RWPE2 (cell line): Measurements from ENCODE around the gene SRC.

Source experiments
- ATAC-seq: fragments of 200-7000 bp; cut with Tn5 transposase; 3 replicates; pipeline ENCODE4 v1.9.1; 2021; ENCODE audit warnings: low read depth
- DNase-seq: peaks from one replicate; pipeline ENCODE4 v3.0.0-alpha.2; 2020; ENCODE audit warnings: low spot score
- H3K27ac ChIP-seq: fragments of 450-650 bp; 2 replicates; pipeline ENCODE4 v1.5.1; 2017; ENCODE audit warnings: mild to moderate bottlenecking; ENCODE audit not compliant: poor library complexity, severe bottlenecking
- H3K27me3 ChIP-seq: fragments of 250-450 bp; sonication (Bioruptor Pico); 2 replicates; pipeline ENCODE4 v1.5.1; 2021; ENCODE audit warnings: mild to moderate bottlenecking, moderate library complexity; ENCODE audit not compliant: insufficient read depth, poor library complexity, severe bottlenecking
- H3K36me3 ChIP-seq: fragments of 250-450 bp; sonication (Bioruptor Pico); 2 replicates; pipeline ENCODE4 v1.5.1; 2020; ENCODE audit warnings: low read depth, mild to moderate bottlenecking, moderate library complexity
- H3K4me1 ChIP-seq: fragments of 250-450 bp; sonication (Bioruptor Pico); 2 replicates; pipeline ENCODE4 v1.5.1; 2021; ENCODE audit warnings: mild to moderate bottlenecking, moderate library complexity; ENCODE audit not compliant: insufficient read depth, poor library complexity, severe bottlenecking
- H3K4me3 ChIP-seq: fragments of 250-450 bp; sonication (Bioruptor Pico); 2 replicates; pipeline ENCODE4 v1.5.1; 2021; ENCODE audit warnings: mild to moderate bottlenecking, moderate library complexity; ENCODE audit not compliant: severe bottlenecking
- H3K9me3 ChIP-seq: fragments of 250-450 bp; sonication (Bioruptor Pico); 2 replicates; pipeline ENCODE4 v1.5.1; 2021; ENCODE audit warnings: mild to moderate bottlenecking, moderate library complexity; ENCODE audit not compliant: severe bottlenecking
- TF ChIP-seq, protein P1 (sequence below): fragments of 450-650 bp; IDR thresholded peaks from one replicate; pipeline ENCODE4 v1.5.1; 2017; ENCODE audit warnings: mild to moderate bottlenecking, moderate library complexity; ENCODE audit not compliant: poor library complexity, severe bottlenecking

The SRC gene

GRCh38 chr20:37361336-37361735 is 15.4 kb downstream of the SRC start:
- Histone ChIP-seq H3K4me3 (no peak overlapping the region), H3K27me3 (no peaks in the 10 kb centered on the region)

GRCh38 chr20:37362231-37362792 is 16.4 kb downstream of the SRC start:
- Histone ChIP-seq H3K27me3 (no peaks in the 10 kb centered on the region), H3K36me3 (peaks cover 46% of the 10 kb centered on the region), H3K4me1 (peaks cover 27% of the 10 kb centered on the region), H3K27ac (no peak overlapping the region), H3K4me3 (no peak overlapping the region), H3K9me3 (no peaks in the 10 kb centered on the region)
- ATAC-seq (no peak), DNase-seq (peak; percentile 70)
- TF ChIP-seq, protein P1, sequence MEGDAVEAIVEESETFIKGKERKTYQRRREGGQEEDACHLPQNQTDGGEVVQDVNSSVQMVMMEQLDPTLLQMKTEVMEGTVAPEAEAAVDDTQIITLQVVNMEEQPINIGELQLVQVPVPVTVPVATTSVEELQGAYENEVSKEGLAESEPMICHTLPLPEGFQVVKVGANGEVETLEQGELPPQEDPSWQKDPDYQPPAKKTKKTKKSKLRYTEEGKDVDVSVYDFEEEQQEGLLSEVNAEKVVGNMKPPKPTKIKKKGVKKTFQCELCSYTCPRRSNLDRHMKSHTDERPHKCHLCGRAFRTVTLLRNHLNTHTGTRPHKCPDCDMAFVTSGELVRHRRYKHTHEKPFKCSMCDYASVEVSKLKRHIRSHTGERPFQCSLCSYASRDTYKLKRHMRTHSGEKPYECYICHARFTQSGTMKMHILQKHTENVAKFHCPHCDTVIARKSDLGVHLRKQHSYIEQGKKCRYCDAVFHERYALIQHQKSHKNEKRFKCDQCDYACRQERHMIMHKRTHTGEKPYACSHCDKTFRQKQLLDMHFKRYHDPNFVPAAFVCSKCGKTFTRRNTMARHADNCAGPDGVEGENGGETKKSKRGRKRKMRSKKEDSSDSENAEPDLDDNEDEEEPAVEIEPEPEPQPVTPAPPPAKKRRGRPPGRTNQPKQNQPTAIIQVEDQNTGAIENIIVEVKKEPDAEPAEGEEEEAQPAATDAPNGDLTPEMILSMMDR = no peak

More at GRCh38 chr20:37361336-37361735, 15.4 kb downstream of the SRC start:
- H3K36me3 ChIP-seq = peaks cover 36% of the 10 kb centered on the region
- H3K4me1 ChIP-seq = peaks cover 36% of the 10 kb centered on the region
- peak; percentile 79 for DNase-seq
- TF ChIP-seq, protein P1 = no peak
- peak overlapping the region; percentile 96 for H3K27ac ChIP-seq
- no peak for ATAC-seq
- H3K9me3 ChIP-seq = no peaks in the 10 kb centered on the region

DNA sequence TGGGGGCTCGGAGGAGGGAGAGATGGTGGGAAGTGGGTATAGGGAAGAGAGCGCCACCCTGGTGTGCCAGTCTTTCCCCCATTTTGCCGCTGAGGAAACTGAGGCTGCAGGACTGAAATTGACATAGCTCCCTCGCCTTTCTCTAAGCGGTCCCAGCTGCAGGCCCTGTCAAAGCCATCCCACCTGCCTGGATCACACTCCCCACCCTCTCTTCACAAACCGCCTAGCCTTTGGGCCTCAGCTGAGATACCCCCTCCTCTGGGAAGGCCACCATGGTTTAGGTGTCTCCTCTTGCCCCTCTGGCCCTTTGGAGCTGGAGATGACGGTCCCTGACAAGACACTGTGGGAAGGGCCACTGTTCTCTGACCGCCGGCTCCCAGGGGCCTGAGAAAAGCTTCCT is 16.9 kb downstream of the SRC start:
- DNase-seq = peak; percentile 77
- no peak overlapping the region for H3K27ac ChIP-seq
- TF ChIP-seq, protein P1 = no peak
- no peaks in the 10 kb centered on the region for H3K27me3 ChIP-seq
- H3K9me3 ChIP-seq = no peaks in the 10 kb centered on the region
- H3K4me3 ChIP-seq = no peak overlapping the region
- no peak for ATAC-seq
- peaks cover 51% of the 10 kb centered on the region for H3K36me3 ChIP-seq
- H3K4me1 ChIP-seq = peaks cover 21% of the 10 kb centered on the region

GRCh38 chr20:37363221-37364012 is 17.5 kb downstream of the SRC start:
- peaks cover 16% of the 10 kb centered on the region for H3K4me1 ChIP-seq
- DNase-seq = peak; percentile 83
- TF ChIP-seq, protein P1 = no peak
- no peaks in the 10 kb centered on the region for H3K9me3 ChIP-seq
- no peak overlapping the region for H3K4me3 ChIP-seq
- H3K27ac ChIP-seq = no peak overlapping the region
- ATAC-seq = no peak
- peaks cover 56% of the 10 kb centered on the region for H3K36me3 ChIP-seq
- no peaks in the 10 kb centered on the region for H3K27me3 ChIP-seq
